T-cell (primary cell): ENCODE measurements around the gene CEP85L. TPM values are rescaled to one million over a fixed set of nuclear protein-coding genes. Genes with fewer than 3 reads are reported as not detected.

Source experiments
- ATAC-seq, 4 experiments: fragments of 200-7000 bp in 3 of 4; fragments of 150-1000 bp in 1 of 4; cut with Tn5 transposase; replicated peaks in 1 of 4; 1 replicate in 3 of 4; 2 replicates in 1 of 4; pipeline ENCODE4 v1.10.0; 2021; ENCODE audit warnings: moderate library complexity in 3 of 4, mild to moderate bottlenecking in 2 of 4, moderate number of reproducible peaks in 1 of 4
- CTCF ChIA-PET, 2 donors: fragments of 300-600 bp; sonication (Branson Sonifier 250); formaldehyde crosslinking; loops; one replicate each; lab custom pipeline; 2022; ENCODE audit warnings: antibody characterized with exemption in 2 of 2; lab: Charles Lee
- POLR2A ChIA-PET, 2 donors: fragments of 300-600 bp; sonication (Branson Sonifier 250); formaldehyde crosslinking; loops; one replicate each; lab custom pipeline; 2022; ENCODE audit warnings: antibody characterized with exemption in 2 of 2; lab: Charles Lee
- DNase-seq, 35 experiments: peaks; one replicate each; pipeline versions ENCODE4 v3.0.0 to v3.0.0-alpha.2; 2013 to 2023
- H3K27ac ChIP-seq: one replicate; pipeline ENCODE4 v1.5.1; 2013; ENCODE audit warnings: low read length
- H3K27me3 ChIP-seq, 2 experiments: replicated peaks in 1 of 2; 1 replicate in 1 of 2; 2 replicates in 1 of 2; pipeline versions ENCODE4 v1.6.1 to v1.7.0; 2013; ENCODE audit warnings: low read length in 1 of 2, mixed read lengths in 1 of 2; ENCODE audit not compliant: control insufficient read depth in 2 of 2, insufficient read depth in 2 of 2; ENCODE audit errors: extremely low read depth in 1 of 2
- H3K36me3 ChIP-seq, 2 donors: 1 replicate in 1 of 2; 2 replicates in 1 of 2; pipeline versions ENCODE4 v1.6.1 to v1.7.0; 2013; ENCODE audit warnings: low read length in 1 of 2; ENCODE audit not compliant: control insufficient read depth in 2 of 2, insufficient read depth in 1 of 2; ENCODE audit errors: extremely low read depth in 1 of 2
- H3K4me1 ChIP-seq, 2 experiments: 1 replicate in 1 of 2; 2 replicates in 1 of 2; pipeline versions ENCODE4 v1.6.1 to v1.7.0; 2013; ENCODE audit warnings: low read length in 2 of 2, mixed read lengths in 1 of 2; ENCODE audit not compliant: insufficient read depth in 2 of 2, control insufficient read depth in 1 of 2; ENCODE audit errors: extremely low read depth in 1 of 2
- H3K4me3 ChIP-seq, 2 donors: 1 replicate in 1 of 2; 2 replicates in 1 of 2; pipeline versions ENCODE4 v1.5.1 to v1.7.0; 2013; ENCODE audit warnings: mild to moderate bottlenecking in 2 of 2, low read length in 1 of 2, moderate library complexity in 1 of 2; ENCODE audit not compliant: control insufficient read depth in 1 of 2; ENCODE audit errors: extremely low read depth in 1 of 2
- H3K9me3 ChIP-seq: 2 replicates; pipeline ENCODE4 v1.7.0; 2013
- H3K27ac Mint-ChIP-seq, 2 donors: one replicate each; pipeline ENCODE4 v1.8.0; 2020 to 2021; ENCODE audit warnings: mild to moderate bottlenecking in 2 of 2, mixed read lengths in 2 of 2
- H3K27me3 Mint-ChIP-seq, 2 donors: one replicate each; pipeline ENCODE4 v1.8.0; 2021 to 2022; ENCODE audit warnings: mixed read lengths in 2 of 2
- H3K36me3 Mint-ChIP-seq: one replicate; pipeline ENCODE4 v1.8.0; 2021; ENCODE audit warnings: mixed read lengths
- H3K4me1 Mint-ChIP-seq, 3 donors: one replicate each; pipeline ENCODE4 v1.8.0; 2020 to 2022; ENCODE audit warnings: mixed read lengths in 3 of 3, mild to moderate bottlenecking in 1 of 3
- H3K4me3 Mint-ChIP-seq, 3 donors: one replicate each; pipeline ENCODE4 v1.8.0; 2020 to 2022; ENCODE audit warnings: mild to moderate bottlenecking in 3 of 3, mixed read lengths in 3 of 3, moderate library complexity in 3 of 3
- H3K9me3 Mint-ChIP-seq, 3 donors: one replicate each; pipeline ENCODE4 v1.8.0; 2020 to 2022; ENCODE audit warnings: mixed read lengths in 3 of 3
- WGBS: methylation state at CpG from one replicate; pipeline ENCODE4 v1.1.5; 2013; ENCODE audit warnings: missing lambda C conversion rate; ENCODE audit not compliant: insufficient coverage; 5-methylcytosine and 5-hydroxymethylcytosine counted together
- total RNA-seq, 35 experiments: library from RNA in 6 of 35; stranded (reverse) in 6 of 35; fragments of 120-200 nt in 1 of 35; gene quantifications; one replicate each; pipeline versions ENCODE4 v1.2.1 to v1.2.4 and lab custom pipeline; 2013 to 2026

The CEP85L gene
- total RNA-seq, 5 donors from 2014 or later (not counting 1 experiment from before 2014, with no cell fraction given) = 49.7 to 101 (median 53.5) TPM

GRCh38 chr6:118500130-118501015 is 151.0 kb downstream of the CEP85L start:
- H3K9me3 ChIP-seq = no peaks in the 10 kb centered on the region
- Mint-ChIP-seq H3K27ac (no peak overlapping the region), H3K9me3 (peaks cover 2 to 5% (median 3%) of the 10 kb centered on the region in 3 donors), H3K4me1 (peaks cover 11 to 20% (median 18%) of the 10 kb centered on the region in 3 donors), H3K4me3 (no peak overlapping the region), H3K36me3 (peaks cover 70% of the 10 kb centered on the region), H3K27me3 (no peaks in the 10 kb centered on the region)
- H3K27ac ChIP-seq = no peak overlapping the region
- DNase-seq (no peak), ATAC-seq (no peak)
- H3K4me1 ChIP-seq = no peaks in the 10 kb centered on the region
- CTCF ChIA-PET = interaction anchor here in 1 of 2 donors (0.6 kb wide), 1 partner anchor 211 kb away, joined by 5 read pairs; no protein-coding TSS in a partner anchor
- peaks cover 8 to 26% of the 10 kb centered on the region in 2 donors for H3K36me3 ChIP-seq
- H3K27me3 ChIP-seq = no peaks in the 10 kb centered on the region
- POLR2A ChIA-PET = no interaction called here
- 88% methylated on average over 8 of the region's 10 CpGs for WGBS
- no peak overlapping the region for H3K4me3 ChIP-seq

GRCh38 chr6:118495485-118496280 is 155.7 kb downstream of the CEP85L start:
- Histone ChIP-seq H3K4me3 (no peak overlapping the region), H3K9me3 (no peaks in the 10 kb centered on the region), H3K27me3 (no peaks in the 10 kb centered on the region), H3K27ac (no peak overlapping the region), H3K4me1 (no peaks in the 10 kb centered on the region), H3K36me3 (peaks cover 0 to 24% of the 10 kb centered on the region in 2 donors)
- WGBS = 87% methylated on average over 3 of the region's 5 CpGs
- H3K27ac Mint-ChIP-seq = no peak overlapping the region
- H3K4me1 Mint-ChIP-seq = peaks cover 8 to 13% (median 9%) of the 10 kb centered on the region in 3 donors
- no peaks in the 10 kb centered on the region for H3K27me3 Mint-ChIP-seq
- H3K36me3 Mint-ChIP-seq = peaks cover 74% of the 10 kb centered on the region
- ChIA-PET CTCF (interaction anchor here in 1 of 2 donors (0.6 kb wide), 1 partner anchor 372 kb away, joined by 3 read pairs; no protein-coding TSS in a partner anchor), POLR2A (no interaction called here)
- ATAC-seq = peak in 1 of 4 experiments; percentile 52
- H3K4me3 Mint-ChIP-seq = no peak overlapping the region
- H3K9me3 Mint-ChIP-seq = peaks cover 2 to 3% (median 2%) of the 10 kb centered on the region in 3 donors
- DNase-seq = no peak

DNA sequence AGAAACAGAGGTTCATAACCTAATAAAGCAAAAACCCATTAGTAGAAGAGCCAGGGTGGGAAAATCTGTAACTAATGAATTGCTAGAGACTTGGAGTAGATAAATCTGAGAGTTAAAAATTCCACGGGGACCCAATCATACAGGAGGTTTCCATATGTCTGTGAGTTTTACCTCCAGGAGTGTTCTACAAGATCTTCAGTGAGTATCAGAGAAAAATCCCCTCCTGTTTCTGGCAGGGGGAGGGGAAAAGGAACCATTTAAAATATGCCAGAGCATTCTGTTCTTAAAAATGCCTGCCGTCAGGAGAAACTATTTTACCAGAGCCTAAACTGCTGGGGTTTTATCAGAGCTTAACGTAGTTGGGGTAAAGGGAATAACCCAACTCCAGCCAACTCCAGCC is 157.3 kb downstream of the CEP85L start:
- H3K27ac Mint-ChIP-seq = no peak overlapping the region
- H3K4me3 Mint-ChIP-seq = no peak overlapping the region
- H3K27me3 Mint-ChIP-seq = no peaks in the 10 kb centered on the region
- H3K9me3 ChIP-seq = peaks cover 2% of the 10 kb centered on the region
- H3K9me3 Mint-ChIP-seq = peaks cover 0 to 14% (median 14%) of the 10 kb centered on the region in 3 donors
- no peaks in the 10 kb centered on the region for H3K27me3 ChIP-seq
- no peak overlapping the region for H3K4me3 ChIP-seq
- ATAC-seq (no peak), DNase-seq (no peak)
- ChIA-PET POLR2A (interaction anchor here in 1 of 2 donors (0.6 kb wide), 2 partner anchors 17 to 1878 kb away, joined by 3 to 4 read pairs; partner anchors contain the start of gene RSPH4A), CTCF (no interaction called here)
- H3K4me1 ChIP-seq = no peaks in the 10 kb centered on the region
- no CpG with 5 or more reads among the region's 3 CpGs for WGBS
- peaks cover 83% of the 10 kb centered on the region for H3K36me3 Mint-ChIP-seq
- peaks cover 4 to 9% (median 5%) of the 10 kb centered on the region in 3 donors for H3K4me1 Mint-ChIP-seq
- peaks cover 0 to 34% of the 10 kb centered on the region in 2 donors for H3K36me3 ChIP-seq
- H3K27ac ChIP-seq = no peak overlapping the region

DNA sequence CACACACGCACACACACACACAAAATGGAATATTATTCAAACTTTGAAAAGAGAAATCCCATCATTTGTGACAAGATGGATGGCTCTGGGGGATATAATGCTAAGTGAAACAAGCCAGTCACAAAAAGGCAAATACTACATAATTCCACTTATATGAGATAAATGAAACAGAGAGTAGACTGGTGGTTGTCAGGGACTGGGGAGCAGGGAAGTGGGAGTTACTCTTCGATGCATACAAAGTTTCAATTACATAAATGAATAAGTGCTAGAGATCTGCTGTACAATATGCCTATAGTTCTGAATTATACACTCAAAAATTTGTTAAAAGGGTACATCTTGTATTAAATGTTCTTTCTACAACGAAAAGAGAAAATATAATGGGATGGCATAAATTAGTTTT is 161.4 kb downstream of the CEP85L start:
- H3K27ac ChIP-seq = no peak overlapping the region
- CTCF ChIA-PET = no interaction called here
- no peaks in the 10 kb centered on the region for H3K4me1 ChIP-seq
- no peak overlapping the region for H3K4me3 ChIP-seq
- Mint-ChIP-seq H3K27me3 (no peaks in the 10 kb centered on the region), H3K4me1 (peaks cover 0 to 3% (median 2%) of the 10 kb centered on the region in 3 donors), H3K9me3 (peaks cover 10 to 27% (median 24%) of the 10 kb centered on the region in 3 donors), H3K4me3 (no peak overlapping the region), H3K36me3 (peaks cover 95% of the 10 kb centered on the region), H3K27ac (no peak overlapping the region)
- H3K9me3 ChIP-seq = peaks cover 2% of the 10 kb centered on the region
- WGBS = no CpG with 5 or more reads among the region's 3 CpGs
- no peak for DNase-seq
- H3K27me3 ChIP-seq = no peaks in the 10 kb centered on the region
- ATAC-seq = no peak
- POLR2A ChIA-PET = no interaction called here
- peaks cover 0 to 42% of the 10 kb centered on the region in 2 donors for H3K36me3 ChIP-seq

- no peaks in the 10 kb centered on the region for H3K4me1 ChIP-seq
- ChIA-PET POLR2A (no interaction called here), CTCF (interaction anchor here in 1 of 2 donors (0.7 kb wide), 1 partner anchor 308 kb away, joined by 3 read pairs; no protein-coding TSS in a partner anchor)
- peaks cover 2% of the 10 kb centered on the region for H3K9me3 ChIP-seq
- no peaks in the 10 kb centered on the region for H3K27me3 ChIP-seq
- Mint-ChIP-seq H3K36me3 (peaks cover 83% of the 10 kb centered on the region), H3K27me3 (no peaks in the 10 kb centered on the region), H3K4me3 (no peak overlapping the region), H3K27ac (peak overlapping the region in 1 of 2 donors; percentile 33), H3K4me1 (peaks cover 0 to 2% (median 1%) of the 10 kb centered on the region in 3 donors), H3K9me3 (peaks cover 10 to 27% (median 24%) of the 10 kb centered on the region in 3 donors)
- no peak overlapping the region for H3K27ac ChIP-seq
- DNase-seq (no peak), ATAC-seq (no peak)
- peaks cover 0 to 42% of the 10 kb centered on the region in 2 donors for H3K36me3 ChIP-seq
- no peak overlapping the region for H3K4me3 ChIP-seq
Observed at GRCh38 chr6:118488631-118489030, 162.8 kb downstream of the CEP85L start.
